HG02678 (cell line): ENCODE results near the gene GSTM5.
"Not testable (repeated sequence)": the region's sequence is repeated elsewhere in the genome, so short reads cannot be mapped to it uniquely, and the experiment has no call there.

Source experiments
- ATAC-seq: cut with Tn5 transposase; IDR thresholded peaks from one replicate; pipeline ENCODE4 v1.9.1; 2021; ENCODE audit warnings: mild to moderate bottlenecking, moderate library complexity; ENCODE audit not compliant: unreplicated experiment

GSTM5 gene

GRCh38 chr1:109726728-109727373 lies 14.8 kb downstream of the GSTM5 start:
- ATAC-seq, result no peak

GRCh38 chr1:109728870-109729269 lies 16.8 kb downstream of the GSTM5 start:
- no peak for ATAC-seq

- ATAC-seq, result no peak
Measured at GRCh38 chr1:109730666-109731065, 18.6 kb downstream of the GSTM5 start.

- no peak for ATAC-seq
Measured at GRCh38 chr1:109732390-109732881, 20.4 kb downstream of the GSTM5 start.

GRCh38 chr1:109733236-109733870 lies 21.3 kb downstream of the GSTM5 start:
- no peak for ATAC-seq

GRCh38 chr1:109739738-109740614 lies 27.9 kb downstream of the GSTM5 start:
- ATAC-seq, result peak; percentile 83

- ATAC-seq, result peak; percentile 10
Measured at GRCh38 chr1:109740615-109741373, 28.7 kb downstream of the GSTM5 start, which contains the start of gene GSTM3. Gene GSTM3, minus strand, starts transcription at chr1:109741038. Its CDS starts 751 bp downstream, at chr1:109740287.

GRCh38 chr1:109748311-109748710 lies 36.3 kb downstream of the GSTM5 start:
- not testable (repeated sequence) for ATAC-seq

GRCh38 chr1:109749221-109749620 lies 37.2 kb downstream of the GSTM5 start:
- ATAC-seq, result no peak

GRCh38 chr1:109750241-109750882 lies 38.3 kb downstream of the GSTM5 start:
- ATAC-seq, result no peak

- ATAC-seq, result no peak
Measured at GRCh38 chr1:109750920-109751319, 38.9 kb downstream of the GSTM5 start.

- ATAC-seq, result no peak
Measured at GRCh38 chr1:109751531-109752260, 39.6 kb downstream of the GSTM5 start.

- no peak for ATAC-seq
Measured at GRCh38 chr1:109754738-109755137, 42.7 kb downstream of the GSTM5 start.

GRCh38 chr1:109756325-109756724 lies 44.3 kb downstream of the GSTM5 start:
- not testable (repeated sequence) for ATAC-seq

- no peak for ATAC-seq
Measured at GRCh38 chr1:109756848-109757521, 44.9 kb downstream of the GSTM5 start.

- ATAC-seq, result no peak
Measured at GRCh38 chr1:109757936-109758786, 46.1 kb downstream of the GSTM5 start.

- no peak for ATAC-seq
Measured at GRCh38 chr1:109759513-109760334, 47.7 kb downstream of the GSTM5 start.
